Stimulated activated CD8-positive, alpha-beta memory T cell treated with anti-CD3 and anti-CD28 coated beads, Interleukin-4, amount 100 ng/mL, for 1 hour (primary cell): ENCODE results near the gene OVCH1.
"Not testable (repeated sequence)": the region's sequence is repeated elsewhere in the genome, so short reads cannot be mapped to it uniquely, and the experiment has no call there.

ENCODE experiments used
- DNase-seq, 2 donors: peaks; one replicate each; pipeline ENCODE4 v3.0.0-alpha.2; 2020; ENCODE audit warnings: low read depth in 2 of 2, low spot score in 1 of 2

OVCH1 gene

GRCh38 chr12:29505122-29505521 is 7.6 kb upstream of the OVCH1 start:
- DNase-seq, result no peak

DNA sequence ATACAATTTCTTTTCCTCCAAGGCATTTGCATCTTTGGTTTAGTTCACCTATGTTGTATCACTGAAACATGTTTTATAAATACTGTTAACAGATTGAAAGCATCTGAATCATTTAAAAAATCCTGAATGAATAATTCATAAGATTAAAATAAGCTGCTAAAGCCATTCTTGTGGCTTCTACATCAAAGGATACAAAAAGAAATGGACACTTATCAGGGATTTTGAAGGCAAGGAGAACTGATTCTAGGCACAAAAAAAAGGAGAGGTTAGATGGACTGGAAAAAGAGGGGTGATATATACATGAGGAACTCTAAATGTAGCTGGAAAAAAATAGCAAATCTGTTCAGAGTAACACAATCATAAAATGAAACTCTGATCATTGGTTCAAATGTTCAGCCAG is 5.8 kb upstream of the OVCH1 start:
- no peak for DNase-seq

DNA sequence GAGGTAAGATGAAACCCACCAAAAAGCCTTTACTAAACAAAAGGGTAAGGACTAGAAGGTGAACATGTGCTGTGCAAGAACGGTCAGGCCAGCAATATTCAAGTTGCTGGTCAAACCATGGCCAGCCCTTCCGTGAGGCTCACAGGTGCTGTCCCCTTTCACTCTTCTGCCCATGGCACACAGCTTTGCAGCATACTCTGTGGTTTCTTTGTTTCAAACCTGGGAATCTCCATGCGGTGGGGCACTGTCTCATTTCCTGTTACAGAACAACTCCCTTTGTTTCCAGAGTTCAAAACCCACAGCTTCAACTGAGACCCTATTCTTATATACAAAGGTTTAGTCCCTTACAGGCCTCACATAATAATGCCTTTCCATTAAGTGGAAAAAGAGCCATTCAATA is 1.7 kb upstream of the OVCH1 start:
- no peak for DNase-seq

DNA sequence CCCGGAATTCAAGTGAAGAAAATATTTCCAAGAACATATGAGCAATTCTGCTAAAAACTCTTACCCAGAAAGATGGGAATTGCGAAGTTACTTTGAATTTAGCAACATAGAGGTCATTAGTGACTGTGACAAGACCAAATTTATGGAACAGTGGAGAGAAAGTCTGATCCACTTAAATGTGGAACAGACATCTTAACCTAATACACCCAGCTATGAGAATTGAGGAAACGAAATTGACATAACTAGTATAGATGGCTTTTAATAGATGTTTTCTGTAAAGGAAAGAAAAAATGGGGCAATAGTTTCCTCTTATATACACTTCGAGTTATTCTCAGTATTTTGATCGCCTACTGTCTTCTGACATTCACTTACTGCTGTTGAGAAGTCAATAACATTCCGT is 4.6 kb downstream of the OVCH1 start:
- DNase-seq, result no peak

DNA sequence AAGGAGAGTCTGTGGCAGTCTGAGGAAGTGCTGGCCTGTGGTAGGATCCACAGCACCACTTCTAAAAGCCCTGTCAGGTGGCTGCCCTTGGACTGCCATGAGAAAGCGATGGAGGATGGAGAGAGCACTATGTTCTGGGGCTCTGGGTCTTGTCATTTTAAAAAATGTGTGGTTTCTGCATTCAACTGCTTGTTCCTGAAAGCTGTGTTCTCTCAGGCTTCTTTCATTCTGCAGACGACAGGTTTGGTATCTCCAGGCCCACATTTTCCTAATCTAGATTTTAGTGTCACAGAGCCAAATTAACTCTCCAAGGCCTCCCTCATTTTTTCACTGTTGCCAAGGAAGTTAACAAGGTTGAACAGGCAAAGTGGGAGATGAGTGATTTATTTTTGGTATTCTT is 10.5 kb downstream of the OVCH1 start:
- no peak for DNase-seq

- DNase-seq, result no peak
Observed at GRCh38 chr12:29463198-29463597, 34.3 kb downstream of the OVCH1 start.

GRCh38 chr12:29460082-29460481 is 37.4 kb downstream of the OVCH1 start:
- DNase-seq, result no peak

GRCh38 chr12:29455087-29455486 is 42.4 kb downstream of the OVCH1 start:
- DNase-seq, result no peak

DNA sequence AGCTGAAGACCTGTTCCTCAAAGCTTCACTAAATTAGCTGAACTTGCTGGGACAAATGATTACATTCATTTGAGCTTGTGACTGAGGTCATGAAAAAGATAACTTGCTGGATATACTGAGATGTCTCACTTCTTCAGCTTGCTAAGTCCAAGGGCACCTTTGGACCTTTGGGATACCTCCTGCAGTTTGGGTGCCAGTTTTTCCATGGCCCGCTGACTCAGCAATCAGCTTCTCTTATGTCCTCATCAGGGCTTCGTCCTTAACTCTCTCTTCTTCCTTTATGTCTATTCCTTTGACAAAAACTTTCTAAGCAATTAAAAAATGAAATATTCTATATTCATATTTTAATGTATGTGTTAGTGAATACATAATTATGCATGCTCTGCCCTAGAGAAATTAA is 45.6 kb downstream of the OVCH1 start:
- no peak for DNase-seq

DNA sequence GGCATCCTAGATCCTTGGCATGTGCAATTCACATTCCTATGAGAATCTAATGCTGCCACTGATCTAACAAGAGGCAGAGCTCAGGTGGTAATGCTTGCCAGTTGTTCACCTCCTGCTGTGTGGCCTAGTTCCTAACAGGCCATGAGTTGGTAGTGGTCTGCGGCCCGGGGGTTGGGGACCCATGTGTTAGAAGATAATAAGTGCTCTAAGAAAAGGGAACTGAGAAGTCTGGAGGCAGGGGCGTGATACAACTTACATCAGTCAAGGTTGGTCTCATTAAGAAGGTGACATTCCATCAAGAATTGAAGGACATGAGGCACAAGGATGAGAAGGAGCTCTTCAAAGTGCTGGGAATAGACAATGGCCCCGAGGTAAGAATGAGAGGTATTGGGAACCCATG is 49.3 kb downstream of the OVCH1 start:
- DNase-seq, result no peak

GRCh38 chr12:29447285-29447975 is 50.1 kb downstream of the OVCH1 start:
- no peak for DNase-seq

GRCh38 chr12:29439506-29439905 is 58.0 kb downstream of the OVCH1 start:
- DNase-seq, result no peak

DNA sequence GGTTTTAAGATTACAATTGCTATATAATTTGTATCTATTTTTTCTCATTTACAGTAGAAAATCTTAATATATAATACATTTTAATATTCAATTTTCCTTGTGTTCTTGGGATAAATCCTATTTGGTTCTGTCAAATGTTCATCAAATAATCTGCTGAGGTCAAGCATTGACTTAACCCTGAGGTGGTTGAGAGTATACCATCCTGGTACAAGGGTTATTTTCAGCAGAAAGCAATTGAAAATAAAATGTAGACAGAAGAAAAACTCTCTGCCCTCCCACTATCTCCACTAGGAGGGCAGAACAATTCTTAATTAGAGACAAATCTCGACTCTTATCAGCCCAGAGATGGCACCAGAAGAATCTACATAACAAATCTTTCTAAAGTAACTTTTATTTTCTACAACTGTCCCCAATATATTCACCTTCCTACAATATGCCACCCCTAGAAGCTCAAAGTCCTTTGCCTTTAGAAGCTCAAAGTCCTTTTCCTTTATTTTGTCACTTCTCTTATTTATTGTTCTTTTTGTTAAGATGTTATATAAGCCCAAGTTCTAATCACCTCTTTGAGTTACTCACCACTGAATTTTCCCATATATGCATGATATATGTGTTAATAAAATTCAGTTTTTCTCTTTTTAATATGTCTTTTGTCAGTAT is 58.6 kb downstream of the OVCH1 start:
- no peak for DNase-seq

DNA sequence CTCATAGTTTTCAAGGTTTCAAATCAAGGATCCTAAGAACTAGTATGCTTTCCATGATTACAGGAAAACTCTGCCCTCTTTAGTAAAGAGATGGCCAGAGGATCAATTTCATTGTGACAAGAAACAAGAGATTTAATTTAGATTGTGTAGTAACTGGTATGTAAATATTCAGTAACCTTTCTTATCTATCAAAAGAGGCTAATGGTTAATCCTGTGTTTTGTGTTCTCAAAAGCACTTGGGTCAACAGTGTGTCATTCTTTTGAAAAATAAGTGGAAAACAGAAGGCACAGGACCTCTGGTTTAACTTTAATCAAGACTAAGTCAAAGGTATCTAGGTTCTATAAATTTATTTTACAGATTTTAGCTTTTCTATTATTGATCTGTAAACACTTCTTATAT is 59.9 kb downstream of the OVCH1 start:
- DNase-seq, result no peak

GRCh38 chr12:29436815-29437214 is 60.7 kb downstream of the OVCH1 start:
- DNase-seq, result not testable (repeated sequence)

DNA sequence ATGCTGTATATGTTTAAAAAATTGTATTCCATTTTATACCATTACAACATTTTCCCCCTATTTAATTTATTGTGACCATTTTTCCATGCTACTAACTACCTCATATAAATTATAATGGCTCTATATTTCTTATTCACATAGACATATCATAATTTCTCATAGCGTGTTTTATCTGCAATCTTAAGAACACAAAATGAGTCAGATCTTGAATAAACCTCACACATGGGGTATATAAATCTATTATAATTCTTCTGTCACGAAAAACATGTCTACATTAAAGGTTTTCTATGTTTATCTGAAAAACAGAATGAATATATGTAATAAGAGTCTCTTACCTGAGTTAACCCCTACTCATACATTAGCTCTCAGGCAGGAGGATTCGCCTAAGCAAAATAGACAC is 66.0 kb downstream of the OVCH1 start:
- DNase-seq, result no peak

- DNase-seq, result no peak
Observed at GRCh38 chr12:29430716-29431044, 66.8 kb downstream of the OVCH1 start.

DNA sequence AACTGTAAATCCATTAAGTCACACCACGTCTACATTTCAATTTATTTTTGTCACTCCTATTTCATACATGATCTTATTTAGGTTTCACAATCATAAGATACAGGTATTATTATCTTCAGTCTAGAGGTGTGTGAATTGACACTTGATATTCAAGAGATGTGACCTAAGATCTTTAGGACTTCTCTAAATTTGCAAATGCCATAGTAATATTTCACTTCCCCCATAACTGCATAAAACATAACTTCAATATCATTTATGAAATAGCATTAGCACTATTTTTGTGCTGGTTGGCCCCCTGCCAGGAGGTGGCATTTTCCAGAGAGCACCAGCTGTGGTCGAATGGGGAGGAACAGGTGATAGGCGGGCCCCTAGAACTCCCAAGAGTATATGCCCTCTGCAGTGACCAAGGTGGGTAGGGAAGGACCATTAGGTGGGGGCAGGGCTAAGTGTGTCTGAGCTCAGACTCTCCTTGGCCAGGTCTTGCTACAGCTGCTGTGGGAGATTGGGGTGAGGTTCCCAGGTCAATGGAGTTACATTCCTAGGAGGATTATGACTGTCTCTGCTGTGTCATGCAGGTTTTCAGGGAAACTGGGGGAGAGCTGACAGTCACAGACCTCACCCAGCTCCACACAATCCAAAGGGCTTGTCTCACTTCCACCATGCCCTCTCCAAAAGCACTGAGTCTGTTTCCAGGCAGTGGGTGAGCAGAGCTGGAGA is 67.3 kb downstream of the OVCH1 start:
- no peak for DNase-seq

DNA sequence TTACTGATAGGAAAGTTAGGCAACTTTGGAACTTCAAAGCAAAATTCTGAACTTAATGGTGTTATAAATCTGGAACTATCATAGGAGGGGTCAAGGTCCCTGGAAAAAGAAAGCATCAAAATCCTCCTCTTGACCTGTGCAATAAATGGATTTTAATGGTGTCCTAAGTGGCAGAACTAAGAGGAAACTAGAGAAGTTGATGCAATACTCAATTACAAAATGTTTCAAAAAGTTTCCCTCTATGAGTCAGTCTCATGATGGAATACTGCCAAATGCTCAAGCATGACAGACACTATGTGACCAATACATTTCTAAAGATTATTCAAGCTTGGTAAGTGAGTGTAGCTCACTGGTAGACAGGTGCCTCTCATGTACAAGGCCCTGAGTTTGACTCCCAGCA is 68.9 kb downstream of the OVCH1 start:
- no peak for DNase-seq

DNA sequence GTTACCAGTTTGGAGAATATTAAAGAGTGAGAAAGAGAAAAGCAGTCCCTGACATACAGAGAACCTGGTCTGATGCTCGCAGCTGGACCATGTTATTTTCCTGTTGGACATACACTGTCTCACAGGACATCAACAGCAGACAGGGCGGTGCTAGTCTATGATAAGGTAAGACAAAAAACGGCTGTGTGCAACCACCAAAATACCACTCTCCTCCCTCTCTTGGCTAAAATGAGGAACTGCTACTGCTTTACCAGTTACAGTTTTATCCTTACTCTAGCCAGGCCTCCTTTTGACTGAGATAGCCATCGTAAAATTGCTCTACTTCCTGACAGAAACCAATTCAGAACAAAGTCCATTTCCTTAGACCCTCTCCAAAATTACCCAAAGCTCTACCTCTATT is 69.5 kb downstream of the OVCH1 start:
- no peak for DNase-seq

- no peak for DNase-seq
Observed at GRCh38 chr12:29426498-29426897, 71.0 kb downstream of the OVCH1 start.

- no peak for DNase-seq
Observed at GRCh38 chr12:29425722-29426121, 71.8 kb downstream of the OVCH1 start.

GRCh38 chr12:29416748-29417147 is 80.7 kb downstream of the OVCH1 start:
- DNase-seq, result no peak
